Osteocyte (in vitro differentiated cells): ENCODE measurements around the gene SIL1. TPM values are rescaled to one million over a fixed set of nuclear protein-coding genes. Genes with fewer than 3 reads are reported as not detected.

Experiments used
- DNase-seq: peaks from one replicate; pipeline ENCODE4 v3.0.0; 2021; ENCODE audit warnings: mixed read lengths; ENCODE audit not compliant: unreplicated experiment; ENCODE audit errors: extremely low spot score
- H3K27ac Mint-ChIP-seq: one replicate; pipeline ENCODE4 v1.8.0; 2021; ENCODE audit warnings: mild to moderate bottlenecking, mixed read lengths; ENCODE audit not compliant: unreplicated experiment
- H3K27me3 Mint-ChIP-seq: one replicate; pipeline ENCODE4 v1.8.0; 2021; ENCODE audit warnings: mixed read lengths; ENCODE audit not compliant: unreplicated experiment
- H3K36me3 Mint-ChIP-seq: one replicate; pipeline ENCODE4 v1.8.0; 2021; ENCODE audit warnings: mixed read lengths; ENCODE audit not compliant: unreplicated experiment
- H3K4me1 Mint-ChIP-seq: one replicate; pipeline ENCODE4 v1.8.0; 2021; ENCODE audit warnings: mixed read lengths; ENCODE audit not compliant: unreplicated experiment
- H3K4me3 Mint-ChIP-seq: one replicate; pipeline ENCODE4 v1.8.0; 2021; ENCODE audit warnings: mild to moderate bottlenecking, moderate library complexity, mixed read lengths; ENCODE audit not compliant: unreplicated experiment
- H3K9me3 Mint-ChIP-seq: one replicate; pipeline ENCODE4 v1.8.0; 2021; ENCODE audit warnings: mixed read lengths; ENCODE audit not compliant: unreplicated experiment
- total RNA-seq: library from RNA; stranded (reverse); gene quantifications from 2 replicates; pipeline ENCODE4 v1.2.1, GENCODE V29; 2021
- TF ChIP-seq, protein P1 (sequence below): fragments of 200-600 bp; sonication (generic); IDR thresholded peaks from 2 replicates; pipeline ENCODE4 v1.5.0; 2021; ENCODE audit warnings: antibody characterized with exemption, mild to moderate bottlenecking, moderate library complexity

The SIL1 gene
- total RNA-seq, 1 donor from 2014 or later: 58.4 TPM

DNA sequence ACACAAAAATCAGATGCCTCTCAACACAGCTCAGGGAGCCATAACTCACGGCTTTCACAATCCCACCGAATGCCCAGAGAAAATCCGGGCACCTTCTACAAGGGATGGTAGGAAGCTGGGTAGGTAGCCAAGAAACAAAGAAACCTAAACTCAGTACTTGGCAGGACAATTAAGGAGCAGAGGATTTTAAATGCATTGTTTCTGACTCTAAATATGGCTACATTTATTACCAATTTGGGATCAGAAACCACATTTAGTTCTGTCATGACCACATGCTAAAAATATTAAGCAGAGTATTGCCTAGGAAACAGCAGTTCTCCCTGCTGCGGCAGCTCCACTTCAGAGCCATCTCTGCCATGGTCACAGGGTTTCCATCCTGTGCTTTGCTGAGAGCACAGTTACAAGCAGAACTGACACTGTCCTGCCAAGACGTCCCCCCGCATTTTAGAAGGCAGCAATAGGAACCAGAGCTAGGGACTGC lies 57.5 kb downstream of the SIL1 start:
- peaks cover 31% of the 10 kb centered on the region for H3K4me1 Mint-ChIP-seq
- TF ChIP-seq, protein P1, sequence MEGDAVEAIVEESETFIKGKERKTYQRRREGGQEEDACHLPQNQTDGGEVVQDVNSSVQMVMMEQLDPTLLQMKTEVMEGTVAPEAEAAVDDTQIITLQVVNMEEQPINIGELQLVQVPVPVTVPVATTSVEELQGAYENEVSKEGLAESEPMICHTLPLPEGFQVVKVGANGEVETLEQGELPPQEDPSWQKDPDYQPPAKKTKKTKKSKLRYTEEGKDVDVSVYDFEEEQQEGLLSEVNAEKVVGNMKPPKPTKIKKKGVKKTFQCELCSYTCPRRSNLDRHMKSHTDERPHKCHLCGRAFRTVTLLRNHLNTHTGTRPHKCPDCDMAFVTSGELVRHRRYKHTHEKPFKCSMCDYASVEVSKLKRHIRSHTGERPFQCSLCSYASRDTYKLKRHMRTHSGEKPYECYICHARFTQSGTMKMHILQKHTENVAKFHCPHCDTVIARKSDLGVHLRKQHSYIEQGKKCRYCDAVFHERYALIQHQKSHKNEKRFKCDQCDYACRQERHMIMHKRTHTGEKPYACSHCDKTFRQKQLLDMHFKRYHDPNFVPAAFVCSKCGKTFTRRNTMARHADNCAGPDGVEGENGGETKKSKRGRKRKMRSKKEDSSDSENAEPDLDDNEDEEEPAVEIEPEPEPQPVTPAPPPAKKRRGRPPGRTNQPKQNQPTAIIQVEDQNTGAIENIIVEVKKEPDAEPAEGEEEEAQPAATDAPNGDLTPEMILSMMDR: no peak
- DNase-seq: no peak

DNA sequence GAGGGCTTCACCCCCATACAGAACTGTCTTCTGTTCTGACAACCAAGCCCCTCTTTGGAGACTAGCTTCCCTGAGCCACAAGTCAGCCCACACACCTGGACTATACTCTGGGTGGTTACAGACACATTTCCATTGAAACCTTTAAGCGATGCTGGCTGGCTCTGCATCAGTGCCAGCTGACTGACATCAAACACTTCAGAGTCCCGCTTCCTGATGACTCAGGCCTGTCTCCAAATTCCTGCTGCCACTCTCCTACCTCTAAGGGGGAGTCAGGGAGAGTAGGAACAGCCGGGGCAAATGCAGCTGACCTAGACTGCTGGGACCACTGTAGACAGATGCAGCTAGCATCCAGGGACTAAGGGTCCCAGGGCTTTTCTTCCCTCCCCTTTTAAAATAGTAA lies 59.4 kb downstream of the SIL1 start:
- Mint-ChIP-seq H3K4me1 (peaks cover 26% of the 10 kb centered on the region), H3K27ac (no peak overlapping the region)
- no peak for DNase-seq

More for the DNA sequence above, 57.5 kb downstream of the SIL1 start:
- Mint-ChIP-seq H3K27me3 (no peaks in the 10 kb centered on the region), H3K9me3 (no peaks in the 10 kb centered on the region), H3K36me3 (peaks cover 4% of the 10 kb centered on the region), H3K4me3 (no peak overlapping the region), H3K27ac (no peak overlapping the region)

DNA sequence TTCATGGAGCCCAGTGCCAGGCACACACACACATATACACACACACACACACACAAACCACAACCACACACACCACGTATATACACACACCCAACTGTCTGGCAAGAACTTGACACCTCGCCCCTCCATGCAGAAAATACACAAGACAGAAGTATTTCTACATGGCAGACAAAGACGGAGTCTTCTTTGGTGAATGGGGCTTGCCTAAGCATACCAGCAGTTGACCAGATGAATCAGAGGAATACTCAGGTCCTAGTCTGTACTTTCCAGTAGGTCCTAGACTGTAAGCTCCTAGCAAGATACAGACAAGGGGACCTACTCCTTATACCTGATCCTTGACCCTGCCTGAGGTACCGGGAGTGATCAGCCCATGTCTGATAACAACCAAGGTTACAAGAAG lies 60.1 kb downstream of the SIL1 start:
- no peak for DNase-seq
- H3K27ac Mint-ChIP-seq: no peak overlapping the region
- H3K9me3 Mint-ChIP-seq: no peaks in the 10 kb centered on the region
- no peak overlapping the region for H3K4me3 Mint-ChIP-seq
- H3K27me3 Mint-ChIP-seq: no peaks in the 10 kb centered on the region
- peaks cover 33% of the 10 kb centered on the region for H3K4me1 Mint-ChIP-seq
- peaks cover 4% of the 10 kb centered on the region for H3K36me3 Mint-ChIP-seq
- TF ChIP-seq, protein P1: no peak

More for the DNA sequence above, 59.4 kb downstream of the SIL1 start:
- Mint-ChIP-seq H3K27me3 (no peaks in the 10 kb centered on the region), H3K4me3 (no peak overlapping the region), H3K36me3 (peaks cover 4% of the 10 kb centered on the region), H3K9me3 (no peaks in the 10 kb centered on the region)
- TF ChIP-seq, protein P1: no peak

DNA sequence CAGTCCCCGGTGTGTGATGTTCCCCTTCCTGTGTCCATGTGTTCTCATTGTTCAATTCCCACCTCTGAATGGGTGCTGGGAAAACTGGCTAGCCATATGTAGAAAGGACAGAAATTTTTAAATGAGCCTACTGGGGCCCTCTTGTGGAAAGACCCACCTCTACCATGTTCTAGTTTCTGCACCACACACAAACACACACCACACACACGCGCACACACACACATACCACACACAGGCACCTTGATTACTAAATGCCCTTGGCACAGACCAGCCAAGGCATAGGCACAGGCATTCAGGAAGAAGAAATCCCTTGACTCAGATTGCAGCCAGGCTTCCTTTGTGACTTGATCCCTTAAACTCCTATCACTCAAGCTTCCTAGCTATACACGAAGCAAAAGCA lies 60.5 kb downstream of the SIL1 start:
- Mint-ChIP-seq H3K4me1 (peaks cover 34% of the 10 kb centered on the region), H3K27ac (no peak overlapping the region)

DNA sequence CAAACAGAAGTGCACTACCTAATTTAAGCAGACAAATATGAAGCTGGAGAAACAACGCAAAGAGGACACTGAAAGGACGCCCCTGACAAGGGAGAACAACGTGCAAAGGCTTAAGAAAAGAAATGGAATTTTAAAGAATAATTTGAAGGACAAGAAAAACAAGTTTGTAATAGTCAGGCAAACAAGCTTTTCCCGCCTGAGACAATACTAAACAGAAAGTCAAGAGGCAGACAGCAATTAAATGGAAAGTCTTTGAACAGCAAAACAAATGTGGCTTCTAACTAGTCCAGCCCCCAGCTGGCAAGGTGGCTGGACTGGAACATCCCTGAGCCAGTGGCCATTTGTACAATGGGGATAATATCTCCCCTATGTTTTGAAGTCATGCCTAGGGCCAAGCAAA lies 63.3 kb downstream of the SIL1 start:
- TF ChIP-seq, protein P1: no peak
- Mint-ChIP-seq H3K36me3 (peaks cover 4% of the 10 kb centered on the region), H3K27ac (no peak overlapping the region), H3K27me3 (no peaks in the 10 kb centered on the region), H3K4me3 (no peak overlapping the region), H3K9me3 (no peaks in the 10 kb centered on the region), H3K4me1 (peaks cover 44% of the 10 kb centered on the region)
- no peak for DNase-seq

More for the DNA sequence above, 60.5 kb downstream of the SIL1 start:
- Mint-ChIP-seq H3K36me3 (peaks cover 4% of the 10 kb centered on the region), H3K4me3 (no peak overlapping the region), H3K27me3 (no peaks in the 10 kb centered on the region), H3K9me3 (no peaks in the 10 kb centered on the region)
- TF ChIP-seq, protein P1: no peak
- DNase-seq: no peak
